Camera-type eye (tissue), 1 donor: ENCODE data around the gene CTTNBP2. TPM values are rescaled to one million over a fixed set of nuclear protein-coding genes. Genes with fewer than 3 reads are reported as not detected.

Source experiments
- total RNA-seq: library from RNA; depleted of rRNA; stranded (reverse); fragments of >200 nt; gene quantifications from one replicate; pipeline ENCODE4 v1.2.3, GENCODE V29; 2014

CTTNBP2 gene, protein sequence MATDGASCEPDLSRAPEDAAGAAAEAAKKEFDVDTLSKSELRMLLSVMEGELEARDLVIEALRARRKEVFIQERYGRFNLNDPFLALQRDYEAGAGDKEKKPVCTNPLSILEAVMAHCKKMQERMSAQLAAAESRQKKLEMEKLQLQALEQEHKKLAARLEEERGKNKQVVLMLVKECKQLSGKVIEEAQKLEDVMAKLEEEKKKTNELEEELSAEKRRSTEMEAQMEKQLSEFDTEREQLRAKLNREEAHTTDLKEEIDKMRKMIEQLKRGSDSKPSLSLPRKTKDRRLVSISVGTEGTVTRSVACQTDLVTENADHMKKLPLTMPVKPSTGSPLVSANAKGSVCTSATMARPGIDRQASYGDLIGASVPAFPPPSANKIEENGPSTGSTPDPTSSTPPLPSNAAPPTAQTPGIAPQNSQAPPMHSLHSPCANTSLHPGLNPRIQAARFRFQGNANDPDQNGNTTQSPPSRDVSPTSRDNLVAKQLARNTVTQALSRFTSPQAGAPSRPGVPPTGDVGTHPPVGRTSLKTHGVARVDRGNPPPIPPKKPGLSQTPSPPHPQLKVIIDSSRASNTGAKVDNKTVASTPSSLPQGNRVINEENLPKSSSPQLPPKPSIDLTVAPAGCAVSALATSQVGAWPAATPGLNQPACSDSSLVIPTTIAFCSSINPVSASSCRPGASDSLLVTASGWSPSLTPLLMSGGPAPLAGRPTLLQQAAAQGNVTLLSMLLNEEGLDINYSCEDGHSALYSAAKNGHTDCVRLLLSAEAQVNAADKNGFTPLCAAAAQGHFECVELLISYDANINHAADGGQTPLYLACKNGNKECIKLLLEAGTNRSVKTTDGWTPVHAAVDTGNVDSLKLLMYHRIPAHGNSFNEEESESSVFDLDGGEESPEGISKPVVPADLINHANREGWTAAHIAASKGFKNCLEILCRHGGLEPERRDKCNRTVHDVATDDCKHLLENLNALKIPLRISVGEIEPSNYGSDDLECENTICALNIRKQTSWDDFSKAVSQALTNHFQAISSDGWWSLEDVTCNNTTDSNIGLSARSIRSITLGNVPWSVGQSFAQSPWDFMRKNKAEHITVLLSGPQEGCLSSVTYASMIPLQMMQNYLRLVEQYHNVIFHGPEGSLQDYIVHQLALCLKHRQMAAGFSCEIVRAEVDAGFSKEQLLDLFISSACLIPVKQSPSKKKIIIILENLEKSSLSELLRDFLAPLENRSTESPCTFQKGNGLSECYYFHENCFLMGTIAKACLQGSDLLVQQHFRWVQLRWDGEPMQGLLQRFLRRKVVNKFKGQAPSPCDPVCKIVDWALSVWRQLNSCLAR (N-terminal part only)
- total RNA-seq, result 19.7 TPM

DNA sequence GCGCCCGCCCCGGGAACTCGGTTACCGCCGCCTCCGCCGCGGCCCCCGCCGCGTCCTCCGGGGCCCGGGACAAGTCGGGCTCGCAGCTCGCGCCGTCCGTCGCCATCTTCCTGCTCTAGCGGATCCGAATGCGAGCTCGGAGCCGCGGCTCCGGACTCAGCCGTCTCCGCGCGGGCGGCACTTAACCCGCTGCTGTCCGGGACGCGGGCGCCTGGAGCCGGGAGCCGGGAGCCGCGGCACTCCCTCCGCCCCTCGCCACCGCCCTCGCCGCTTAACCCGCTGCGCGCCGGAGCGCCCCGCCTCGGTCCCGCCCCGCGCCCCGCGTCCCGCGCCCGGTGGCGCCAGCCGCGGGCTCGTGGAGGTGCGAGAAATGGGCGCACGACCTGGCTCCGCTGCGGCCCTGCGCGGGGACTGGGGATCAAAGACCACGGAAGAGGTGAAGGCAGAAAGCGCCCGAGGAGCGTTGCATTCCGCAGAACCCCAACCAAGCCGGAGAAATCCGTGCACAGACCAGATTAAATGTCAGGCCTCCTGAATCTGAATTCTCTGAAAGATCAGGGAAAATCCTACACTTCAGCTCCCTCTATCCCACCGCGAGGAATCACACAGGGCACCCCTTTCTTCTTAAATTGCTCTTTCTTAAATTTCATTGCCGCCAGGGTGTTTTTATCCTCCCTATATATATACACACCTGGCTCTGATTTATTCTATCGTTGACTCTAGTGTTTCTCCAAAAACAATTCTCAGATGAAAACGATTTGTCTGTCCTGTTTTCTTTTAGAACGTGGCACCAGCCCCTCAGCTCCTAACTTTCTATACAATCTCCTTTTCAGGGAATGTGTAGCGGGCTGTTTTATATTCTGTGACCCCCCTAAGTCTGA, at the start of gene CTTNBP2:
TSS of gene CTTNBP2 (minus strand) at position 132 of the 881 bp plus-strand sequence. CDS start at position 106, 26 bp downstream.

